Measurements from ENCODE around the gene ANGPTL4.

Gene ANGPTL4

DNA sequence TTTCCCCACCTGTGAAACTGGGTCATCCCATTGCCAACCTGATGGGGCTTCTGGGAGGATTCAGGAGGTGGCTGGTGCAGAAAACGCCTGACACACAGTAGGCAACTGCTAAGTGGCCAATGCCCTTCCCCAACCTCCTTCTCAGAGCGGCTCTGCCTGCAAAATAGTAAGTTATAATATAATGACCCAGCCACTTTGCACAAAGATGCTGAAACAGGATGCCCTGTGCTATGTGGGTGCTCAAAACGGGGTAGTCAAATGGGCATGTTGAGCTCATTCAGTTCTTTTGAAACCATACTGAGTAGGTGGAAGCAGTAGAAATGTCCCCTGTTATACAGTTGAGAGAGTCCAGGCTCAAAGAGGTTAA lies 49.7 kb downstream of the ANGPTL4 start:
- Mint-ChIP-seq H3K9me3 (no peaks in the 10 kb centered on the region), H3K4me3 (peak overlapping the region; percentile 63), H3K27me3 (no peaks in the 10 kb centered on the region), H3K27ac (no peak overlapping the region), H3K36me3 (ENCODE audit: low read depth) (peaks cover 3% of the 10 kb centered on the region), H3K4me1 (ENCODE audit: low read depth) (peaks cover 29% of the 10 kb centered on the region)
- intact Hi-C loops (cut with micrococcal nuclease): loop anchor here (2.0 to 10.0 kb wide), 2 partner anchors 39 to 91 kb away; partner anchors contain the start of gene PRAM1

DNA sequence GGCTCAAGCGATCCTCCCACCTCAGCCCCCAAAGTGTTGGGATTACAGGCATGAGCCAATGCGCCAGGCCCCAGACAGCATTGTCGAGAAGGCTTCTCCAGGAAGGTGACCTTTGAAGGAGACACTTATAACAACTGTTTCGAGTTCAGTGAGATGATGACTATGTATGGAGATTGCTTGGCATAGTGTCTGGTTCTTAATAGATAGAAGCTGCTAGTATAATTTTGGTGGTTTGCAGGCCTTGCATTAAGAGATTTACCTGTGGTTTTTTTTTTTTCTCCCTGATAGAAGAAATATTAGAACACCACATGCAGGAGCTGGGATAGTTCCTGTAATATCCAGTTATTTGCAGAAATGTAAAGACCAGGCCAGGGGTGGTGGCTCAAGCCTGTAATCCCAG lies 52.8 kb downstream of the ANGPTL4 start:
- H3K9me3 Mint-ChIP-seq: no peaks in the 10 kb centered on the region
- no peaks in the 10 kb centered on the region for H3K27me3 Mint-ChIP-seq
- H3K27ac Mint-ChIP-seq: no peak overlapping the region
- intact Hi-C loops (cut with micrococcal nuclease): loop anchor here (10.0 kb wide), 1 partner anchor 88 kb away; the partner anchor contains the start of gene PRAM1
- H3K4me3 Mint-ChIP-seq: no peak overlapping the region
- peaks cover 13% of the 10 kb centered on the region for H3K36me3 Mint-ChIP-seq (ENCODE audit: low read depth)
- peaks cover 21% of the 10 kb centered on the region for H3K4me1 Mint-ChIP-seq (ENCODE audit: low read depth)

DNA sequence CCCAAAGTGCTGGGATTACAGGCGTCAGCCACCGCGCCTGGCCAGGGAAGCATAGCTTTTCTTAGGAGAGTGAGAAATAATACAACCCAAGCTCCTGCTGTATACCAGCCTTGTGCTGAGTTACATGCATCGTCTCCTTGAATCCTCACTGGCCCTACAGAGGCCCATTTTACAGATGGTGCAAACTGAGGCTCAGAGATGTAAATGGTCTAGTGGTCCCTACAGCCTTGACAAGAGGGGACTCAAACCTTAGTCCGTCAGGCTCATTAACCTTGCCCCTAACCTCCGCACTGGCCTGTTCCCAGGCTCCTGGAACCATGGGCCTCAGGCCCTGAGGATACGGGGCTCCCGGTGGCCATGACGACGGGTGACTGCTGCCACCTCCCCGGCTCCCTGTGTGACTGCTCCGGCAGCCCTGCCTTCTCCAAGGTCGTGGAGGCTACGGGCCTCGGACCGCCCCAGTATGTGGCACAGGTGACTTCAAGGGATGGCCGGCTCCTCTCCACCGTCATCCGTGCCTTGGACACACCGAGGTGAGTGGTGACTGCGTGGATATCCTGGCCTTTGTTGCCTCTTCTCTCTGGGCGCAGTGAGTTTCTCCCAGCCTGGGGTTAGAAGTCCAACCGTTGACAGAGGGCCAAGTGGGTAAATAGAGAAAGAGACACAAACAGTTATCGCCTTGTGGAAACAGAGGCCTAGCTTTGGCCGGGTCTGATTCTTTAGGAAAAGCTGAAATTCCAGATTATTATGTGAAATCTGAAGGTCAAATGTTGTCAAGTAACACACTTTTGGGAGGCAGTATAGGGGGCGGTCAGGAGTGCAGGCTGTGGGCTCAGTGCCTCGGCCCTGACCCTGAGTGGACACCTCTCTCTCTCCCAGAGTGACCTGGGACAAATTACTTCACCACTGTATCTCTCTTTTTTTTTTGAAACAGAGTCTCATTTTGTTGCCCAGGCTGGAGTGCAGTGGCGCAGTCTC lies 57.8 kb downstream of the ANGPTL4 start:
- H3K27ac Mint-ChIP-seq: peak overlapping the region; percentile 15

DNA sequence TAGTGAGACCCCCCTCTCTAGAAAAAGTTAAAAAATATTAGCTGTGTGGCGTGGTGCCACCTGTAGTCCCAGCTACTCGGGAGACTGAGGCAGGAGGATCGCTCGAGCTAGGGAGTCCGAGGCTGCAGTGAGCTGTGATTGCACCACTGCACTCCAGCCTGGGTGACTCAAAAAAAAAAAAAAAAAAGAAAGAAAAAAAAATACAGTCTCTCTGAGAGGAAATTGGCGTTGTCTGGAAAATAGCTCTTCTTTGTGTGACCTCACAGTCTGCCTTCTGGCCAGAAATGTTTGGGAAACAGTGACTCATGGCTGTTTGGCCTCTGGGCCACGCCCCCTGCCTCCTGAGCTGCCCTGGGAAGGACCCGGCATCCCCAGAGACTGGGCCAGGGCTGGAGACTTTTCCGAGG lies 59.9 kb downstream of the ANGPTL4 start:
- peaks cover 67% of the 10 kb centered on the region for H3K36me3 Mint-ChIP-seq (ENCODE audit: low read depth)

More for the DNA sequence above, 57.8 kb downstream of the ANGPTL4 start:
- H3K9me3 Mint-ChIP-seq: no peaks in the 10 kb centered on the region
- H3K4me3 Mint-ChIP-seq: no peak overlapping the region
- peaks cover 52% of the 10 kb centered on the region for H3K36me3 Mint-ChIP-seq (ENCODE audit: low read depth)
- H3K4me1 Mint-ChIP-seq (ENCODE audit: low read depth): peaks cover 48% of the 10 kb centered on the region
- intact Hi-C loops (cut with micrococcal nuclease): no loop called here
- no peaks in the 10 kb centered on the region for H3K27me3 Mint-ChIP-seq

More for the DNA sequence above, 59.9 kb downstream of the ANGPTL4 start:
- Mint-ChIP-seq H3K27me3 (no peaks in the 10 kb centered on the region), H3K4me3 (peak overlapping the region; percentile 66), H3K27ac (peak overlapping the region; percentile 97), H3K9me3 (no peaks in the 10 kb centered on the region), H3K4me1 (ENCODE audit: low read depth) (peaks cover 31% of the 10 kb centered on the region)
- intact Hi-C loops (cut with micrococcal nuclease): no loop called here
